GM23248 (cell line): ENCODE measurements around the gene SPINK1.

Experiments
- EZH2 ChIP-seq: fragments of 200-600 bp; sonication (generic); IDR thresholded peaks from 2 replicates; pipeline ENCODE4 v1.6.1; 2018; ENCODE audit warnings: antibody characterized with exemption, mild to moderate bottlenecking; ENCODE audit not compliant: insufficient read depth, poor library complexity, severe bottlenecking
- EZH2phosphoT487 ChIP-seq: fragments of 200-600 bp; sonication (generic); IDR thresholded peaks from 2 replicates; pipeline ENCODE4 v1.6.1; 2018; ENCODE audit warnings: antibody characterized with exemption, moderate library complexity, mild to moderate bottlenecking, low read depth; ENCODE audit not compliant: insufficient read depth

- no peak for TF ChIP-seq EZH2
- TF ChIP-seq EZH2phosphoT487 = no peak
Measured at GRCh38 chr5:147869112-147869511, 37.6 kb upstream of the SPINK1 start.
